NCI-H2107 (cell line): ENCODE measurements around the gene DLX6.

Experiments used
- DNase-seq: peaks from one replicate; lab custom pipeline; 2025; lab: John Stamatoyannopoulos, UW

DLX6 gene

DNA sequence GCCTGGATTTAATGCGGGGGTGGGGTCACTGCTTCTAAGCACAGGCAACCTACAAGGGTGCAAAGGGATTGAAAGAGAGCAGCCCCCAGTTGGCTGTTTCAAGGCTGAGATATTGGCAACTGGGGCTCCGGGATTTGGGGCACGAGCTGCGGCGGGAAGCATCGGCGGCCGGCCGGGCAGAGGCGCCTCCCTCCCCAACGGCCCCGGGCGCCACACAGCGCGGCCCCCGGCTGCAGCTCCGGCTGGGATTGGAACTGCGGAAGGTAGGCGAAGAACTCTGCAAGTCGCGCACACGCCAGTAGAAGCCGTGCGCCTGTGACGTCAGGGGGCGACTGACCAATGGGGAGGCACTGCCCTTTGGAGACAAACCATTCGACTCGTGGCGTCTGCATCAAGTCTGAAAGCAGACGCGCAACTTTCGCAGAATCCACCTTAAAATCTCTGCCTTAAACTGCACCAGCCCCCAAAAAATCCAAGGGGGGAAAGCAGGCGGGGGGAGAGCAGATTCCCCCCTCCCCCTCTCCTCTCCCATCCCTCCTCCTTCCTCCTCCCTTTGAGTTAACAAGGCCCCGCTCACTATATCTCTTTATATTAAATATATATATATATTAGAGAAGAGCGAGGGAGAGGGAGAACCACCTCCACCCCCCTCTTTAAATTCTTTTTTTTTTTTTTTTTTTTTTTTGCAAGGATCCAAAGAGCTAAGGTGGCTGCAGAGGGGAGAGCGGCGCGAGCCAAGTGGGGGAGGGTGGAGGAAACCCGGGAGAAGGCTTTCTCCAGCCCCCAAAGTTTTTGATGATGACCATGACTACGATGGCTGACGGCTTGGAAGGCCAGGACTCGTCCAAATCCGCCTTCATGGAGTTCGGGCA, at the start of gene DLX6:
DLX6 (plus strand) TSS at position 371 of the 872 bp plus-strand sequence; CDS start at position 796, 425 bp downstream.
- DNase-seq, result peak; percentile 92

DNA sequence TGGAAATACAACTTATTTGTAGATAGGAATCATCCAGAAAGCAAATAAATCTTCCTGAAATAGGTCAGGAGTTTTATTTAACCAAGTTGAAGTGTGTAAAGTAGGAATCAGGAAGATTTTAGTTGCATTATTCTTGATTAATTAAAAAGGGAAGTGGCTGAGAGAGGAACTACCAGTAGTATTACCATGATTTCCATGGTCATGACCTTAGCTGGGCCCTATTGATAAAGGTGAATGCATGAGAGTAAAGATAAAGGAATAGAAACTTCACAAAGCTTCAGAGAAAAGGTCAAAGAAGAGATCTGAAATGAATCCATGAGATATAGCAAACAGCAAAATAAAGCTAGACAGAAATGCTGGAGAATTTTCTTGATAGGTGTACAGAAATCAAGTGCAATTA, 46.2 kb upstream of the DLX6 start:
- no peak for DNase-seq

DNA sequence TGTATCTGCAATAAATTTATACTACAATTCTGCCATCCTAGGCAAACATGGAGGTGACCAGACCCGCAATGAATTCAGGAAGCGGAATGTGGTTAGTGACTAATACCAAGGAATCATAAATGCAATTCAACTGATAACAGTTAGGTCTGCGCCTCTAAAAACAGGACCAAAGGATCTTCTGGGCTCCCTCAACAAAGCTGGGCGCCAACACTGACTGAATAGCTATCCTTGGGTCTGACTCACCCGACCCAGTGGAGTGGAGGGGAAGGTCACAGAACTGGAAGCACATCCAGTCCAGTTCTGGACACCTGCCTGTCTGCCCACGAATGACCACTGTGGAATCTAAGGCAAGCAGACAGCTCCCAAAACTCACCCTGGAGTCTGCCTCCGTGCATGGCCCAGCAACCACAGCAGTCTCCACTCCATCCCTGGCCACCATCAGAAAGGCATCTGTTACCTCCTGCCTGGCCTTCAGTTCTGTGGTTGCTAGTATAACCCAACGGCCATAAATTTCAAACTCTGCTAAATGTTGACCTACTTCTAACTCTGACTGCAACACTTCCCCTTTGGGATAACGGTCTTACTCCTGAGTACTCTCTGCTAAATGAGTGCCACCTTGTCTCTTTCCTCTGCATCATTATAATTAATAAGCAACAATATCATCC, 43.0 kb upstream of the DLX6 start:
- no peak for DNase-seq

DNA sequence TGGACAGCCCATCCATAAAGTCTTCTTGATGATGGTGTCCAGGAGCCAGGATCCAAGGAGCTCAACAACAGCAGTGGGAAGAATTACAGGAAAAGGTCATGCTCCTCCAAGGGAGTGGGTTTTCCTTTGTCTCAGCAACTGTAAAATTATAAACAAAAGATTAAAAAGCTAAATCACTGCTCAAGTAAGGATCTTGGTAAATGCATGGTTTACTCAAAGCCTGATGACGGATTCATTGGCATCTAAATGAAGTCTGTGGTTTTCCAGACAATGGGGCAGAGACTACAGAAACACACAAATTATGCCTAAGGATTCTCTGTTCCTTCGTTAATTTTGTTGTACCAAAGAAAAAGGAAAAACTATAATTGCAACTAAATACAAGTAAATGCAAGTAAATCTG, 36.4 kb upstream of the DLX6 start:
- no peak for DNase-seq

DNA sequence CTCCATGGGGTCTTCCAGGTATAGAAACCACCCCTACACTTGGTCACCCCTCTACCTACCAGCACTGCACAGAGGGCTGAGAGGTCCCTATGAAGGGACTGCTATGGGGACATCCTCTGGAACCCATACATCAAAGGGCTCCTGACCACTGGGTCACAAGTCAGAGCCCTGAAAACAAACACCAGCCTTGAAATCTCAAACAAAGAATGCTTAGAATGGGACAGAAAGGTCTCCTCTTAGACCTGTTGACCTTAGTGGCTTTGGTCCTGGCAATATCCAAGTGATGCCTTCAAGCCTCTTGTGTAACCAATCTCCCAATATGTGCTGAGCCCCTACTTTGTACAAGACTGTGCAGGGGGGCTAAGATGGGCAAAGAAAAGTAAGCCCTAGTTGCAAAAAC, 34.6 kb upstream of the DLX6 start:
- DNase-seq, result no peak

DNA sequence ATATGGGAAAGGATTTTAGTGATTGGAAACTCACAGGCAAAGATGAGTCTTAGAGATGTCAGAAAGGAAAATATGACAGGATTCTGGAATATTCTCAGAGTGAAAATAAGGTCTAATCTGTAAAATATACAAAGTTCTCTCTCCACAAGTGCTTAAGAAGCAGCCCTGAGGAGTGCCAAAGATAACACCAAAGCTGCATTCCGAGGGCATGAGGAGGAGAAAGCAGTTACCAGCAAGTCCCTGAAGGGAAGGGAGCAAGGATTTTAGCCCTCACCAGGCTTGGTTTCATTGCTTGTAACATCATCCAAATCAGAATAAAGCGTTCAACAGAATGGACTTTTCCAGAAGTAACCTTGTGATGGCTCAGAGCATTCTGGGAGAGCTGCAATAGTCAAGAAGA, 31.4 kb upstream of the DLX6 start:
- DNase-seq, result no peak

DNA sequence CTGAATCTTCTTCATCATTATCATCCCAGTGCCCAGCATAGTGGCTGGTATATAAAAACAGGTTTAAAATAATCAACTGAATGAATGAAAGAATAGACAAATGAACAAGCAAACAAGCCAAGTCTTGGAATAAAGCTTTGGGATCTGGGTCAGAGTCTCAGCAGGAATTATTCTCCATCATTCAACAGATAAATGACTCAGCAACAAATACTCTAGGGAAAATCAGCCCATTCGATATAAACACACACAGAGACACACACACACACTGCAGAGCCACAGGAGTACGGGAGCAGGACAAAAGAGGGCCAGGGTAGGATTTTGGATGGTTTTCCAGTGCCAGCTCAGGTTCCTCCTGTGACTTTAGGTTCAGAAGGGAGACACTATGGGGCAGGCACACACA, 29.2 kb upstream of the DLX6 start:
- no peak for DNase-seq

DNA sequence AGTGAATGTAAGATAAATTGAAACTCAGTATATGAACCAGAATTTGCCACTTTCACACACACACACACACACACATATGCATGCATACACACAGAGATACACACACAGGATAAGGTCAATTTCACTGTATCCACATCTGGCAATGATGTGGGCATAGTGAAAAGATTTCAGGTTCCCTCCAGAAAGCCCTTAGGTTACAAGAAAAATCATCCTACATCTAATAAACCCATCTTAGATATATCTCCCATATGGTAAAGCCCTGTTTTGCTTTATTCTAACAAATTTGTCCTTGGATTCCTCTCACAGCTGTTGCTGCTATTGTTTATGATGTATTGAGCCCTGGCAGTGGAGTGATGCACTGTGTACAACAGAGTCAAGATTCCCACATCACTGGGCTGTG, 27.9 kb upstream of the DLX6 start:
- DNase-seq, result no peak

DNA sequence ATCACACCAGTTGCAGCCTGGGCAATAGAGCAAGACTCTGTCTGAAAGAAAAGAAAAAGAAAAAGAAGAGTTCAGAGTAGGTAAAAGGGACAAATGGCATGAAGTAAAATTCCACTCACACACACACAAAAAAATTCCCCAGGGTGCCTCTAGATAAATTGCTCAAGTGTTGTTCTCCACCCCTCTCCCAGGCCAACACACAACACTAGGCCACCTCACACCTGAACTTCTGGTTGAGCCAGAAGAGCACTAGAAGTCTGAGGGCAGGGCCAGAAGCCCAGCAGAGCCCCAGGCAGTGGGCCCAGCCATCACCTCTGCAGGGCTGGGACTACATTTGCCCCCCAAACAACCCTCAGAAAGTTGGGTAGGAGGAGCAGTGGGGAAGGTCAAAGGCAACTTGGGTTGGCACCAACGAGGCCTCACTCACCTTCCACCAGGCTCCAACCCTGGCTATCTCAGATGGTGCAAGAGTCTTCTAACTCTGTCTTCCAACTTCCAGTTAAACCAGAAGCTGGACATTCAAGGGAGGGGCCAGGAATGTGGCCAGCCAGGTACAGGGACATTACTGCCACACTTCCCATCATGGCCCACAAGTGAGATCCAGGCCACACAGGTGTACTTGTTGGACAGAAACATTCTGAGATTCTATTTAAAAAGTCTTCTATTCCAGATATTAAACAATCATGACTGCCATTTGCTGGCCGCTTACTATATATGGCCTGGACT, 25.6 kb upstream of the DLX6 start:
- no peak for DNase-seq

DNA sequence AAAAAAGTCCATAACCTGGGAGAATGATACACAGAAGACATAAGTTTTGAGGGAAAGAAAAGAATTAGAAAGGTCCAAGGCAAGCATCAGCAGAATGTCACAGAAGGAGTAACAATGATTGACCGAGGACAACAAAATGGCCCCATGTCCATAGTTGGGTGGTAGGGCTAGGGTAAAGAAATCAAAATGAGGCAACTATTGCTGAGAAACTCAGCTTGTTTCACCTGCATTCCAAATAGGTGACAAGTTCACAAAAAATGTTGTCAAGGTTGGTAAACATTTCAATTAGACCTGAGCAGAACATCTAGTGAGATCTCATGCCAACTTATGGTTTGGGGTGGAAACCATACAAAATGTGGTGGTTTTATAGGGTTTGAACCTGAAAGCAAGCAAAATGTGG, 22.8 kb upstream of the DLX6 start:
- no peak for DNase-seq

DNA sequence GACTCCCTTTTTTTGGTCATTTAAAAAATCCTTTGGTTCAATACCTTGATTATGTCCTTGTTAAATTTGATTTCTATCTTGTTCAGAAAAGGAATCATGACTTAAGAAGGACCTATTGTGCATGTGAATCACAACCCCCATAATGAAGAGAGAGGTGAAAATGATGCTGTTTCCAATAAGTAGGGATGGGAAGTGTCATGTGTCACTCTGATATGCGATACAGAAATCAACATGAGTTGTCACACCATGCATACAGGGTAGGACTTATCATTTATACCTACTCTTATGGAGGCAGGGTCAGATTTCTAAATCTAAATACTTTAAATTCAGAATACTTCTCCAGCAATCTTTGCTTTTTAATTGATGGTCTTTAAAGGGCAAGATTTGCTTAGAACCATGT, 19.4 kb upstream of the DLX6 start:
- DNase-seq, result no peak

DNA sequence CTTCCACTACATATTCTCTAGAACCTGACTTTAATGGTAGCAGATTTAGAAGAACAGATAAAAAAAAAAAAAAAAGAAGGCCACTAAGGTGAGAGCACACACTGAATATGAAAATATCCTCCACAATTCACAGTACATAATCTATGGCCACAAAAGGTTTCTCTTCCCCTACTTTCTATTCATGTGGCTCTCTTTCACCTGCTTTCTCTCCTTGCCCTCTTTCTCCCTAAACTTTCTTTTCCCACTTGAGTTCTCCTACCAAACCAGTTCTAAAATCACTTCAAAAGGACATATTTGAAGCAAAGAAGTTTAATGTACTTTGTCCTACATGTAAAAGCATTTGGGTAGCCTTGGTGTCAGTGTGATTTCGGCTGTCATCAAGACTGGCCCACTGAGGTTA, 18.5 kb upstream of the DLX6 start:
- no peak for DNase-seq

DNA sequence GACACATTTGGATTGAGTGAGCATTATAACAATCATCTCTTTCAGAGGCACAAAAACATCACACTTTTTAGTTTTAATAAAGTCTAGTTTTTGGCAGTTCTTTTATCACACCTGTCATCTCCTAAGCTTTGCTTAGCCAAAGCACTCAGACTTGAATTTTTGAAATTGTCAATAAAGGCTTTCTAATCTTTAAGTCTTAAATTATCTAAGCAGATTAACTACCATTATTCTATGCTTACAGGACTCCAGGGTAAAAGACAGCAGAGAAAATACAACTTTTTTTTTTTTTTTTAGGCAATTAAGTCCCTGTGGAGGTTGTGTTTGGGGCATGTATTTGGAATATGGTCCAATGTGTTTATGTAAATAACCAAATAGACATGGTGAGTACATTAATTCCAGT, 17.6 kb upstream of the DLX6 start:
- no peak for DNase-seq

DNA sequence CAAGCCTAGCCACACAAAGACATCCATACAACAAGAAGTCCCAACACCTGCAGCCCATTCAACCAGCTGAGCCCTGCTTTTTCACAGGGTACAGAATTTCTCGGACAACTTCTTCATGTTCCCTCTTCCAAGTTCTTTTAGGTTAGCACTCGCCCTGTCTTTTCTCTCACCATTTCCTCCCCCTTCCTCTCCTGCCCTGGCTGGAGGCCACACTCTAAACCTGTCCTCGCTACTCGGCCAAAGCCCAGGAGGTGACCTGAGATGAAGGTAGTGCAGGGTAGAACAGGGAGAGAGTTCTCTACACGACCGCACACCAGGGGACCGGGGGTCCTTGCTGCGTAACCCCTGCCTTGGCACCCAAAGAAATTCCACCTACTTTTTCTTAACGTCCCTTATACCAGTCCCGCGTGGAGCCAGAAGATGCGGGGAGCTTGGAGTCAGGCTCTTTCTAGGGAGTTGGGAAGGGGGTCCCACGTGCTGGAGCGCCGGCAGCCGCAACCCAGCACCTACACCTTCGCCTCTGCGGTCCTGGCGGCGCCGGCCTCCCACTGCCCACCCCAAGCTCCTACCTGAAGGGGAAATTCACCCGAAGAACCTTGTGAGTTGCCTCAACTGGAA, 16.0 kb upstream of the DLX6 start:
- DNase-seq, result no peak

DNA sequence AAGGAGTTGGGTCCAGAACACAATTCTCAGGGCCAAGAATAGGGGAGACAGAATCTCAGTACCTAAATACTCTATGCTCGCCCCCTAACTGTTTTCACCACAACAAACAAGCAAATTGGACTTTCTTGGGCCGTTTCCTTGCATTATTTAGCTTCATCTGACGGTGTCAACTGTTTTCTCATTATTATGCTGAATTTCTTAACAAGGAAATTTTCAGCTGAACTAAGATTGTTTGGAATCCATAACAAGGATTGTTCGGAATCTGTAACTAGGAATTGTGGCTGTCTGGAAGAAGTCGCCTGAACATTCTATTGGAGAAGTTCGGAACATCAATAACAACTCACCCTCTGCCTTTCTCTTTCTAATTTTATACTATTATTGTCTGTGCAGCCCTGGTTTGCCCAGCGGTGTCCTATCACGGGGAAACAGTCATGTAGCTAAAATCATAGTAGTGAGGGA, 15.5 kb upstream of the DLX6 start:
- DNase-seq, result no peak

DNA sequence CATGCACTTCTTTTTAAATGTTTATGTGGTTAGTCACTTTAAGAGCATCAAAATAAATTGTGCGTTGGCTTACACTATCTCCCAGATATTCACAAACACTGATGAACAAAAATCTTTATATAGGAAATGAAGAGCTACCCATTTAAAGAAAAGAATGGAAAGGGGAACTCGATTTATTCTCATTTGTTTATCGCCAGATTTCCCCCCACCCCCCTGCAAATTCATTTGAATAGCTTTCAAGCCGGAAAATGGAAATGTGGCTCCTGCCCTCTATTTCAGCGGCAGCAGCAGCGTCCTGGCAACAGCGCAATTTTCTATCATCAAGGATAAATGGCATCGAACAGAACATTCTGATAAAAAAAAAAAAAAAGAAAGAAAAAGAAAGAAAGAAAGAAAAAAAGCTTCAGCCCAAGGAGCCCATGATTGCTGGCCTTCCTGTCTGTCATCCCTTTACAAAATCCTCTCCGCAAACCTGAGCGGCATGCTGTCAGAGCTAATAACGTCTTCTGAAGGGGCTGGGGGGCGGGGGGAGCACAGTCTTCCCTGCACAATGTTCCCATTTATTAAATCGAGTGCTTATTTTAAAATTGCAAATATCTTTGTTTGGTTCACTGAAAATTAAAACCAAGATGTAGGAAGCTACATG, 13.7 kb upstream of the DLX6 start:
- DNase-seq, result no peak

DNA sequence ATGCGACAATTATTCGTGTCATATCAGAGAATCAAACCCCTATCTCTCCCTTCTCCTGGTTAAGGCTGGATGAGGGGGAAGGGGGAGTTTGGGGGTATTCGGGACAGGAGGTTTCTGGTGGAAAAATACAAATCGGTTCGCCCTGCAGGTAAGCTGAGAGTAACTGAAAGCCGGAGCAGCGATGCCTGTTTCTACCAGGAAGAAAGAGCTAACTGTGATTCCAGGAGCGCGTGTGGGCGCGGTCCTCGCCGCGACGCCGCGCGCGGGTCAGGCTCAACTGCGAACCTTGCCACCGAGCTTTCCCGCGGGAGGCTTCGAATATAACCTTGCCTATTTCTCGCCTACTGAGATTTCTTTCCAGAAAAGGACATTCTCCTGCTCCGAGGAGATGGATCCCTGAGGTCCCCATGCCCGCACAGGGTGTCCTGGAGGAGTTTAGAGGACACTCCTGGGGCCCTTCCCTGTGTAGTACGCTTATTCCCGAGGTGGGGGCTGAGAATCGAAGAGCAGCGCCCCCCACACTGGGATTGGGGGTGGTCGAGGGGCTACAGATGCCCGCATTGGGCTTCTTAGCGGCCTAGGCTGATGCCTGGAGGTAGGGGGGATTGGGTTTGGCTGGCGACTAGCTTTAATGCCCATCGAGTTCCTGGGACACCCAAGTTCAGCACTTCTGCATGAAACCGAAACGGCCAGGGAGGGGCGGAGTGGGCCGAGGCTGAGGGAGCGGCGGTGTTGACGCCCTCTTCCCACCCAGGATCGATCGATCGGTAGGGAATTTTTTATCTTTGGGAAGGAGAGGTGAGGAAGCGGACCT, 13.0 kb upstream of the DLX6 start:
- no peak for DNase-seq

DNA sequence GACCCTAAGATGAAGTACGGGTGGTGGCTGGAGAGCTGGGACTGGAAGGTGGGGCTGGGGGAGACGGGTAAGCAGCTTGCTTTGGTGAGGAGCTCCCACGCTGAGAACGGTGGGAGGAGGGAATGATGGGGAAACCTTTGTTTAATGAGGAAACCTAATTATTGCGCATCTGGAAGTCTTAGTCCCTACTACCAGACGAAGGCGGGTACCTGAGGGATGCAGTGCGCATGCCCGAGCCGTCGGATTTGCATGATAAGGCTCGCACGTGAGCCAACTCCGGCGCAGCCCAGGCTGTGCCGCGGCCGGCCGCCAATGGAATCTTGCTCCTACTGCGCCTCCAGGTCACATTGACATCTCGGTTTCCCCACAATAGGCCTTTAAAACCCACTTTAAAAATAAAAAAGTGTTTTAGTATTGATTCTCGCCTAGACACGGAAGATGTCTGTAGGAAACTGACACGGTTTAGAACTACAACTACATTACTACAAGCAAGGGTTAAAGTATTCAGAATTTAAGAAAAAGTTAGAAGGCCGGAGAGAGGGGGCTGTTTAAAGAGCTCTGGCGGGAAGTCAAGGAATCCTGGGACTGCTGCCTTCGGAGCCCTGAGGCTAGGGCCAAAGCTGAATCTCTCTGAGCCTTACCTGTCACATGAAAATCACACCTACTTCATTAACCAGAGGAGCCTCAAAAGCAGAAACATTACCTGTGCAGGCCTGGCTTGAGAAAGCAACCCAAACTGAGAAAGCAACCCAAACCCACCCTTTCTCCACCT, 12.1 kb upstream of the DLX6 start:
- DNase-seq, result no peak

DNA sequence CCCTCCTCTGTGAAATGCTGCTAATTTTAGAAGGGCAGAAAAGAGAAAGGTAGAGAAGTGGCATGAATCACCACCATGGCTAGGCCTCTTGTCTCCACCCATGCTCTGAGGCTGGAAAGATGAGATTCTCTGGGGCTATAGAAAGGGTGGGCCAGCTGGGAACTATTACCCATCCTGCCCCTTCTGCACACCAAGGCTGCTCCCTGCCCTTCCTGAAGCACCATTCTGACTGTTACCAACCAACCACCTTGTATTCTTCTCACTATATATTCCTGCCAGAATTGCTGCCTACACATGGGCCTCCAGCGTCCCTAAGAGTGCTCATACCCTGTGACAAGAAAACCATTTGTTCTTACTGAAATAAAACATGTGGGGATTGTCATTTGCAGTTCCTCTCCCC, 11.4 kb upstream of the DLX6 start:
- DNase-seq, result no peak

DNA sequence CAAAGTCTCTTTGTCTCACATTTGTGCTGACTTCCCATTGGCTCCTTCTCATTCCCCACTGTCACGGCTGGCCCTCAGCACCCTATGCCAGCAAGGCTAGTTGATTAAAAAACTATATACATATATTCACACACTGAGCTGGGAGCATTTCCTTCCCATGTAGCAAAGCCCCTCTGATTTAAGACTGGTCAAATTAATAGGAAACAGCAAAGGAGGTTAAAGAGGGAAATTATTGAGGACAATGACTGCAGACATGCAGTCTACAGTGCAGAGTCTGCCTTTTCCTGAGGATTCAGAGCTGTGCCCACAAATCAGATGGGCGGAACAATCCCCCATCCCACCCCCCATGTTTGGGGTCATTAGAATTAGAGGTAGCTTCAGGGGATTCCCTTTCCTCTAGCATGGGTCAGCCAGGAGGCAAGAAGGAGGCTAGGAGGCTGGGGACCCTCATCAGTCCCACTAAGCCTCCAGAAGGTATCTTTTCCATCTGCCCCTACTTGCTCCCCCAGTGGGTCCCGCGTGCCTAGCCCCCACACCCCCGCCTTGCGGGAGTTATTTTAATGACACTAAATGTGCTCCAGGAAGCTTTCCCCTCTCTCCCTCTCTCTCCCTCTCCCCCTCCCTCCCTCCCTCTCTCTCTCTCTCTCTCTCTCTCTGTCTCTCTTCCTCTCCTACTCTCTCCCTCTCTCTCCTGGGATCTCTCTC, 9.8 kb upstream of the DLX6 start:
- no peak for DNase-seq
